ENCODE results near the gene PPP1R1A. TPM values are rescaled to one million over a fixed set of nuclear protein-coding genes. Genes with fewer than 3 reads are reported as not detected.
A peak's percentile ranks its signal among the peaks of the same experiment; 100 is the strongest.

Gene PPP1R1A
- polyA plus RNA-seq, 3 donors, result 54.6 to 61.5 (median 60.7) TPM

- no peak for DNase-seq
Observed at GRCh38 chr12:54608156-54608555, 19.7 kb upstream of the PPP1R1A start.

DNA sequence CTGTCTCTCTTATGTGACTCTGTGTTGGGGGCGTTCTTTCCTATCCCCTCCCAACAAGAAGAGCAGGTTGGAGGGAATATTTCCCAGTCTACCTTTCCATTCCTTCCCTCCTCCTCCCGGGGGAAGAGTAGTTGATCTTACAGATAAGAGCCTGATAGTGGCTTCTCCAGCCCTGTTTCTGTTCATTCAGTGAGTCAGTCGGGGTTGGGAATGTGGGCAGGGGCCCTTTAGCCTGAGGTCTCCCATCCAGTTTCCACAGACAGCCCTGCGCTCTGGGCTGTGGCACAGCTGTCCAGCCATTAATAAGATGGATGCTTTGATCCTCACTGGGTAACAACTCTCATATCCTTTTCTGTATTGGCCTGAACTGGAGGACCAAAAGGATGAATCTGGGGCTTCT is 18.1 kb upstream of the PPP1R1A start:
- no peak for DNase-seq

DNA sequence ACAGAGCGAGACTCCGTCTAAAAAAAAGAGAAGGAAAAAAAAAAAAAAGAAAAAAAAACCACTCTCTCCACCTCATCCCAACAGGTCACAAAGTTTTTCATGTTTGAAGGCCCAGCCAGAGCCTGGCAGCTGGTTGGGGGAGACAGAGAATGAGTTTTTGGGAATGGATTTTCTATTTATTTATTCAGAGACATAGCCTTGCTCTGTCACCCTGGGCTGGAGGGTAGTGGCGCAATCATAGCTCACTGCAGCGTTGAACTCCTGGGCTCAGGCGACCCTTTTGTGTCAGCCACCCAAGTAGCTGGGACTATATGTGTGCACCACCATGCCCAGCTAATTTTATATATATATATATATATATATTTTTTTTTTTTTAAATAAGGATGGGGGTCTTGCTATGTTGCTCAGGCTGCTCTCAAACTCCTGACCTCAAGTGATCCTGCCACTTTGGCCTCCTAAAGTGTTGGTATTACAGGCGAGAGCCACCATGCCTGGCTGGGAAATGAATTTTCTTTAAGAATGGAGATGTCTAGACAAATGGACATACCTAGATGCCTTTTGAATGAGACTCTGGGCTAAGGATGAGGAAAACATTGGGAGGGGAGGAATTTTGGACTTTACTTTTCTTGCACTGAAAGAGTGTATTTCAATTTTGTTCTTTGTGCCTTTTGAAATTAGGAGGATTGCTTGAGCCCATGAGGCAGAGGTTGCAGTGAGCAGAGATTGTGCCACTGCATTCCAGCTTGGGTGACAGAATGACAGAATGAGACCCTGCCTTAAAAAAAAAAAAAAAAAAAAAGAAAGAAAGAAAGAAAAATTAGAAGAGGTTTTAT is 16.9 kb upstream of the PPP1R1A start:
- no peak for DNase-seq

GRCh38 chr12:54604436-54604835 is 16.0 kb upstream of the PPP1R1A start:
- DNase-seq, result no peak

DNA sequence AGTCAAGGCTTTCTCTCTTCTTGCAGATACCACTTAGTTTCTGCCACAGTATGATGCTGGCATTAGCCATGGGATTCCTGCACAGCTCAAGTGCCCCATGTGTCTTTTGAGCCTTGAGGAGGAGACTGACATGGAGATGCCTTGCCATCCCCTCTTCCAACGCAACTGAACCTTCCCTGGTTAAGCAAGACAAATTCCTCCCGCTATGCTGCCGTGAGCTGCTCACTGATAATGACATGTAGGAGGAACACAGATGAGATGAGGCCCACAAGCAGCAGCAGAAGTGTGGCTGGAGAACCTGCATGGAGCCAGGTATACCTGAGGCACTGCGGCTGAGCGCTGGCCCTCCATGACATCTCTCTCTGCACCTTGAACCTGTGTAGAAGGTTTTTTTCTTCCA is 15.4 kb upstream of the PPP1R1A start:
- DNase-seq, result no peak

GRCh38 chr12:54603173-54603814 is 14.8 kb upstream of the PPP1R1A start:
- peak; percentile 72 for DNase-seq

- DNase-seq, result no peak
Observed at GRCh38 chr12:54602661-54603060, 14.2 kb upstream of the PPP1R1A start.

DNA sequence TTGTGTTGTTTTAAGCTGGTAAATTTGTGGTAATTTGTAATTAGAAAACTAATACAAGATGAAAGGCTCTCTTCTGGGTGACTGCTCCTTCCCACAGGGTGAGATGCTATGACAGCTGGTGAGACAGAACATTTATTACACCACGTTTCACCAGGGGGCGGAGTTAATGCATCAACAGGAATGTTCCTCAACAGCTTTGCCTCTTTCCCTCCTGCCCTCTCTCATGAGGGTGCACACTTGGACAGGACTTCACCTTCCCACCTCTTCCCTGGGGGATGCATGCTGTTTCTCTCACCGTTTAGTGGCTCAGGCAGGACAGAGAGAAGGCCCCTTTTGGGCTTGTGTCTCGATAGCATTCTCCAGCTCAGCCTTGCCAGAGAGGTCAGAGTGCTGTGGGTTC is 13.4 kb upstream of the PPP1R1A start:
- no peak for DNase-seq

DNA sequence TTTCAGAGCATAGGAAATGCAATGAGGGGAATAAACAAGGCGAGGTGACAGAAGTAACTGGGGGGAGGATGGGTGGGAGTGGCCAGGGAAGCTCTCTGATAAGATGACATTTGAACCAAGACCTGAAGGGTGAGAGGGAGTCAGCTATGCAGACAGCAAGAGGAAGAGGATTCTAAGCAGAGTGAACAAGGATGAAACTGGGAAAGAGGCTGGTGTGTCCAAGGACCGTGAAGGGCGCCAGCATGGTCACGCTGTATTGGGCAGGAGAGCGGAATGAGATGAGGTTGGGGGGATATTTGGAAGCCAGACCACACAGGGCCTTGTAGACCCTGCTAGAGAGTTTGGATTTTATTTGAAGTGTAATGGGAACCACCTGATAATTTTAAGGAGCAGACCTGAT is 10.5 kb upstream of the PPP1R1A start:
- no peak for DNase-seq

DNA sequence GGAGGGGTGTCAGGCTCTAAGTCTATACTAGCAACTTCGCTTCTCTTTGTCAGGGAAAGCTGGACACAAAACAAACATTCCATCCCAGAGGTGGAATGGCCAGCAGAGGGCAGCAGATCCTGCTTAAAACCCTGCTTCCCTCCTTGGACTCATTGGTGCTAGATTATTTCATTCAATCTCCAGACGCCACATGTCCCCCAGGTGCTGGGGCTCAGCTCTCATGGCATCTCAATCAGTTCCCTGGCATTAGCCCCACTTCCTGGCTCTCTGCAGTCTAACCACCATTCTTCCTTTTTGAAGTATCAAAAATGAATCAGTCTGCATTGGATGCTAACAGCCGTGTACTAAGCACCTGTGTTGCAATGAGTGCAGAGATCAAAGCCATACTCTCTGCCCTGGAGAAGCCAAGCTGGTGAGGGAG is 8.1 kb upstream of the PPP1R1A start:
- DNase-seq, result peak; percentile 79

DNA sequence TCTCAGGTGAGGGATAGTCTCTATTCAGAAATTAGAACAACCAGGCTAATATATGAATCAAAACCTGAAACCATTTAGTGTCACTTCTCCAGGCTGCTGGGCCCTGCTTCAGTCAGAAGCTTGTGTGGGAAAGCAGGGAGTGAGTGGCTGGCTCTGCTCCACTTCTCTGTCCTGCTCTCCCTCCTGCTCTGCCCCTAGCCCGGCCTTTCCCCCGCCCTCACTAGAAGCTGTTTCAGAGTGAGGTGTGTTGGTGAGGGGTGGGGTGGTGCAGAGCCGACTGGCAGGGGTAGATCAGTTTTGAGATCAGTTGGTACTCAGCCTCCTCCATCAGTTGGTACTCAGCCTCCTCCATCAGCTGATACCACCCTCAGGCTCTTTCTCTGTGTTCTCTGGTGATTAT is 7.0 kb upstream of the PPP1R1A start:
- DNase-seq, result no peak

GRCh38 chr12:54593725-54594124 is 5.3 kb upstream of the PPP1R1A start:
- no peak for DNase-seq

DNA sequence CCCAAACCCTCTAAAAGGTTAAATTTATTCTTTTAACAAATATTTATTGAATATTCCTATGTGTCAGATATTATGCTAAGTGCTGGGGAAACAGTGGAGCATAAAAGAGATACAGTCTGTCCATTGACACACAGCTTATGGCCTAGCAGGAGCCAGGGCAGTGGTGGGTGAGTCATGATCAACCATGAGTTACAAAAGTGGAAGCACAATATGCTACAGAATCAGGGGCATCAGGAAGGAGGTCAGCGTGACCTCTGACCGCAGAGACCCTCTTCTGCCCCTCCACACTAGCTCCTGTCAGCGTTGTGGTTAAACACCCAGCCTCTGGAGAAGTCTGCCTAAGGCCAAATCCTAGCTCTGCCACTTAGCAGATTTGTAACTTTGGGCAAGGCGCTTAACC is 4.7 kb upstream of the PPP1R1A start:
- DNase-seq, result no peak

- DNase-seq, result no peak
Observed at GRCh38 chr12:54592316-54592715, 3.9 kb upstream of the PPP1R1A start.

DNA sequence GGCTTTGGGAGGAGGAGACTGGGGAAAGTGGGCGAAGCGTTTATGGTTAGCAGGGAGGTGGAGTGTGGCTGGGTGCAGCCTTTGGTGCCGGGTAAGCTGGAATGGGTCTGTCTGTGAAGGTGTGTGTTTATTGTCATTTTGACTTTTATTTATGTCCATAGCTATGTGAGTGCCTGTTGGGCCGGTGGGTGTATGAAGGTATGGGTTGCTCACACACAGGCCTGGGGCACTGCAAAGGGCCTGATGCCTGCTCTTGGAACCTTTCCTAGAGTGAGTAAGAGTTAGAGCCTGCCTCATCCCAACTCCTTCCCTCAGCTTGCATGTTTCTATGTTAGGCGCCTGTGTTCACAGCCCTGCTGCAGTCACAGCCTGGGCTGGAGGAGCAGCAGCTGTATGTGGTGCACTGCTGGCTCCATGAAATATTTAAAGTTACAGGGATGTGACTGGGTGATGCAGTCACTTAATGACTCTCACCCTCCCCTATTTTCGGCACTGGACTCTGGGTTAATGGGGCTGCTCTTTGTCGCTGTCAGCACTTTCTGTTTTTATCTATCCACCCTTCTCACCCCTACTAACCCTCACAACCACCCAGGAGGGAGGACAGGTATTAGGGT is 2.6 kb upstream of the PPP1R1A start:
- no peak for DNase-seq

- no peak for DNase-seq
Observed at GRCh38 chr12:54589964-54590363, 1.5 kb upstream of the PPP1R1A start.

DNA sequence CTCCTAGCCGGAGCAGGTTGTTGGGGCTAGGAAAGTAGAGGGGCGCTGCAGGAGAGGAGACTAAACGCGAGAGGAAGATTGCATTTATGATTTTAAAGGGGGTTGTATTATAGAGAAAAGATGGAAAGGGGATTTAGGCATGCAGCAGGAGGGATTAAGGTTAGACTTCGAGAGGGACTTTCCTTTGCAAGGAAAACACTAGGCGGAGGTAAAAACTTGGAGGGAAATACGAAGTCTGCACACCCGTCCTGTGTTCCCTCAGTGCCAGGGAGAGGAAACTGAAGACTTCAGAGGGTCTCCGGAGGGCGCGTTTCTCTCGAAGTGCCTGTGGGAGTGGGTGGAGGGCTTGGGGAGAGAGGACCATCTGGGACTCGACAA is 420 bp upstream of the PPP1R1A start:
- no peak for DNase-seq

GRCh38 chr12:54587315-54587873 is 1.1 kb downstream of the PPP1R1A start:
- no peak for DNase-seq

DNA sequence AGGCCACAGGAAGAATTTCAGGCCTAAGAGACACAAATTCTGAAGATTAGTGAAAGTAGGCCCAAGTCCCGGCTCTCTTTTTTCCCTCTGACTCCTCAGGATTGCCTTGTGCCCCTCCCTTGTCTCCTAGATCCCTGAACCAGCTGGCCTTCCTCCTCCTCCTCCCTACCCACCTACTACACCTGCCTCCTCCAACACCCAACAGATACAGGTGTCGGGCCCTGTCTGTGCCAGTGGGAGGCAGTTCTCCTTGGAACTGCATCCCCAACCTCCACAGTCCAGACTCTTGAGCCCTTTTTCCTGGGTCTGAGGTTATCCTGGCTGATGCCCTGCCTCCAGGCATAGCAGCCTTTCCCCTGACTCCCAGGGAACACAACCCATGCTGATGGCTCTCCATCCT is 1.8 kb downstream of the PPP1R1A start:
- no peak for DNase-seq

- DNase-seq, result no peak
Observed at GRCh38 chr12:54585243-54585642, 3.2 kb downstream of the PPP1R1A start.

DNA sequence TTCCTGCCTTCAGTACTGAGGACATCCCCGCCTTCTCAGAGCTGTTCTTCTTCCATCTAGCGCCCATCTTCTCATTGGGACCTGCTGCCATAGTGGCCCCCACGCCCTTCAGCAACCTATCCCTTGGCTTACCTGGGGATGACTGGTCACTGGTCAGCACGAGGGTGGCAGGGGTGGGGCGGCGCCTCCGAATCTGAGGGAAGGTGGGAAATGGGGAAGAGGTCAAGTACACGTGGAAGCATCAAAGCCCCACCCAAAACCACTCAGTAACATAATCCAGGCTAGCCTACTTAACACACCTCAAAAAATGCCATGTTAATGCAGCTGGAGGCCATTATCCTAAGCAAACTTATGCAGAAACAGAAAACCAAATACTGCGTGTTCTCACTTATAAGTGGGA is 4.3 kb downstream of the PPP1R1A start:
- DNase-seq, result no peak

- no peak for DNase-seq
Observed at GRCh38 chr12:54583726-54584125, 4.7 kb downstream of the PPP1R1A start.

DNA sequence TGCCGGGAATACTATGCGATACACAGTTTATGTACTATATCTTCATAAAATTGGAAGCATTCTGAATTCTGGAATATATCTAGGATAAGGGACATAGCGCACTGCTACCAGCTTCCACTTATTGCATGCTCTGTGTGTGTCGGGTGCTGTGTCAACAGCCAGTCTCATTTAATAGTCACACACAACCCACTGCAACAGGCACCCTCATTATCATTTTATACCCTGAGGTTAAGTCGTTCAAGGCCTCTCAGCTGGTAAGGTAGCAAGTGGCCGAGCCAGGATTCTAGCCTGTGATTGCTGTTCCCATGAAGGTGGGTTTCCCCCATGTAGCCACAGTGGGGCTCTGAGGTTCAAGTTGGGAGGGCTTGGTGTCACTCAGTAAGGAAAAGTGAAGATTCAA is 7.0 kb downstream of the PPP1R1A start:
- DNase-seq, result no peak
